ENCODE data around the gene IL5RA.

DNA sequence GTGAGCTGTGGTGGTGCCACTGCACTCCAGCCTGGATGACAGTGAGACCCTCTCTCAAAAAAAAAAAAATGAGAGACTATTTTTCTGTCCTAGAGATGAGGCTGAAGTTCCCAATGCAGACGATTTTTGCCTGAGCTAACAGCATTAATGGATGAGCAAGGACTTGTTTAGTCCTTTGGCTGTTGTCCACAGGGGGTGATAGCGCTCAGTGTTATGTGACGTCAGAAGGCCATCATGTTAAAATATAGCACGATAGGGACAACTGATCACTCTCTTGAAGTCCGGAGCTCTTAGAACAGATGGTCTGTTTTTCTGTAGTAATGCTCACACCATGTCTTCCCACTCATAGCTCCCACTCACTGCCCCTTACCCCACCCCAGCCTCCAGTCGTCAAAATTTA, 23.3 kb upstream of the IL5RA start:
- TF ChIP-seq, protein P1, sequence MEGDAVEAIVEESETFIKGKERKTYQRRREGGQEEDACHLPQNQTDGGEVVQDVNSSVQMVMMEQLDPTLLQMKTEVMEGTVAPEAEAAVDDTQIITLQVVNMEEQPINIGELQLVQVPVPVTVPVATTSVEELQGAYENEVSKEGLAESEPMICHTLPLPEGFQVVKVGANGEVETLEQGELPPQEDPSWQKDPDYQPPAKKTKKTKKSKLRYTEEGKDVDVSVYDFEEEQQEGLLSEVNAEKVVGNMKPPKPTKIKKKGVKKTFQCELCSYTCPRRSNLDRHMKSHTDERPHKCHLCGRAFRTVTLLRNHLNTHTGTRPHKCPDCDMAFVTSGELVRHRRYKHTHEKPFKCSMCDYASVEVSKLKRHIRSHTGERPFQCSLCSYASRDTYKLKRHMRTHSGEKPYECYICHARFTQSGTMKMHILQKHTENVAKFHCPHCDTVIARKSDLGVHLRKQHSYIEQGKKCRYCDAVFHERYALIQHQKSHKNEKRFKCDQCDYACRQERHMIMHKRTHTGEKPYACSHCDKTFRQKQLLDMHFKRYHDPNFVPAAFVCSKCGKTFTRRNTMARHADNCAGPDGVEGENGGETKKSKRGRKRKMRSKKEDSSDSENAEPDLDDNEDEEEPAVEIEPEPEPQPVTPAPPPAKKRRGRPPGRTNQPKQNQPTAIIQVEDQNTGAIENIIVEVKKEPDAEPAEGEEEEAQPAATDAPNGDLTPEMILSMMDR (IDR thresholded peaks at IDR 0.05) = no peak
- TF ChIP-seq POLR2AphosphoS5 (IDR thresholded peaks at IDR 0.05) = no peak

All from gastroesophageal sphincter (tissue), 3 donors.